Measurements from ENCODE around the gene TNFSF13B. TPM values are rescaled to one million over a fixed set of nuclear protein-coding genes. Genes with fewer than 3 reads are reported as not detected.

TNFSF13B gene
- total RNA-seq, 1 donor from 2014 or later: 0.82 TPM

DNA sequence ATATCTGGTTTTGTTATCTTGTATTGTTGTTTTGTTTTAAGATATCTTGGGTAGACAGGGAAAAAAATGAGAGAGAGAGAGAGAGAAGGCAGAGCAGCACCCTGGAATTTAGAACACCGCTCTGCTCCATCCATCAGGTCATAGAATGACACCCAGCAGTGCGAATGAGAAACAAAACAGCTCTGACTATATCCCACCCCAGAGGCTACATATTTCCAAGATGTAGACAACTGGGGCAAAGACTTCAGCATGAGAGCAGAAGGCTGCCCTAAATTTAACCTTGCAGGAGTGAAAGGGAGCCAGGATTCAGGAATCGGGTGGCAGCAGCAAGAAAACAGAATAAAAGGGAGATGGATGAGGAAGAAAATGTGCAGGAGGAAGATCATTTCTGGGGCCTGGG, 46.5 kb downstream of the TNFSF13B start:
- Mint-ChIP-seq H3K4me3 (no peak overlapping the region), H3K27me3 (ENCODE audit: low read depth) (peaks cover 6% of the 10 kb centered on the region), H3K4me1 (no peaks in the 10 kb centered on the region), H3K27ac (ENCODE audit: unreplicated experiment) (peak overlapping the region; percentile 32), H3K36me3 (ENCODE audit: low read depth) (no peaks in the 10 kb centered on the region), H3K9me3 (no peaks in the 10 kb centered on the region)
- no peak for DNase-seq (ENCODE audit: low read depth, low spot score)
- TF ChIP-seq CTCF (conservative IDR thresholded peaks at IDR 0.05): no peak

DNA sequence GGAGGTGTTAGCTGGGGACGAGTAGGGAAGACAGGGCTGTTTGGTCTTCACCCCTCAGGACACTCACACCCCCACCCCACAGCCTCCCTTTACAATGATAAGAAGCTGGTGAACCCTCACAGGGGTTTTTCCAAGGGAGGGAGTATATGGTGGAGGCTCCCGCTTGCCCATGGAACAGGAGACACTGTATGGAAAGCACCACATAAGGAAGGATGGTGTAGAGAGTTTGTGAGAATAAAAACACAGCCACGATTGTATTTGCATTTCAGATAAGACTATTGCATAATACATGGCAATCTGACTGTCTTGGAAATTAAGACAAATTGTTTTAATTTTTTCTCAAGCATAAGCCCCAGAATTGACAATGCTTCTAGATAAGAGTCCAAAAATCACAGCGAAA, 46.9 kb downstream of the TNFSF13B start:
- no peaks in the 10 kb centered on the region for H3K9me3 Mint-ChIP-seq
- H3K4me1 Mint-ChIP-seq: no peaks in the 10 kb centered on the region
- peak overlapping the region; percentile 31 for H3K27ac Mint-ChIP-seq (ENCODE audit: unreplicated experiment)
- DNase-seq (ENCODE audit: low read depth, low spot score): no peak
- no peak for TF ChIP-seq CTCF (conservative IDR thresholded peaks at IDR 0.05)
- H3K4me3 Mint-ChIP-seq: no peak overlapping the region
- peaks cover 8% of the 10 kb centered on the region for H3K27me3 Mint-ChIP-seq (ENCODE audit: low read depth)
- no peaks in the 10 kb centered on the region for H3K36me3 Mint-ChIP-seq (ENCODE audit: low read depth)

GRCh38 chr13:108322206-108322824, 52.8 kb downstream of the TNFSF13B start:
- TF ChIP-seq CTCF (conservative IDR thresholded peaks at IDR 0.05): peak; percentile 88
- Mint-ChIP-seq H3K27ac (ENCODE audit: unreplicated experiment) (no peak overlapping the region), H3K36me3 (ENCODE audit: low read depth) (no peaks in the 10 kb centered on the region), H3K4me1 (peaks cover 9% of the 10 kb centered on the region), H3K27me3 (ENCODE audit: low read depth) (peaks cover 16% of the 10 kb centered on the region), H3K4me3 (no peak overlapping the region), H3K9me3 (no peaks in the 10 kb centered on the region)
- no peak for DNase-seq (ENCODE audit: low read depth, low spot score)

- no peak for TF ChIP-seq CTCF (conservative IDR thresholded peaks at IDR 0.05)
- Mint-ChIP-seq H3K27me3 (ENCODE audit: low read depth) (peaks cover 16% of the 10 kb centered on the region), H3K27ac (ENCODE audit: unreplicated experiment) (no peak overlapping the region), H3K4me3 (no peak overlapping the region), H3K36me3 (ENCODE audit: low read depth) (no peaks in the 10 kb centered on the region), H3K9me3 (no peaks in the 10 kb centered on the region), H3K4me1 (peaks cover 9% of the 10 kb centered on the region)
- DNase-seq (ENCODE audit: low read depth, low spot score): no peak
Measured at GRCh38 chr13:108323031-108323430, 53.5 kb downstream of the TNFSF13B start.

DNA sequence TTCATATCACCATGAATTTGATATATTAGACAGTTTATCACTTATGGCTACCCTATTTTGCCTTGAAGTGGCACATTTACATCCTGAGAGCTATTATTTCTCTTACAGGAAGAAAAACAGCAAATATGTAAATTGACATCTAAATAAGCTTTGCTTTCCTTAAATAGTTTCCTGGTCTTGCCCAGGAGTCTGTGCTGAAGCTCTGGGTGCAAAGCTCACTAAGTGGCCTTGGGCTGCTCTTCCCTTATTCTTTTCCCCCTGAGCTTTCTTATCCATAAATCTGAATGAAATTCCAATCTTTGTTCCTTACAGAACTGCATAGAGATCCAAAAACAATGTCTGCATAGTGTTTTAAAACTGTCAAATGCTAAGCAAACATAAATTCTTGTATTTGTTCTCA, 56.3 kb downstream of the TNFSF13B start:
- Mint-ChIP-seq H3K36me3 (ENCODE audit: low read depth) (no peaks in the 10 kb centered on the region), H3K27ac (ENCODE audit: unreplicated experiment) (no peak overlapping the region), H3K4me1 (peaks cover 9% of the 10 kb centered on the region), H3K9me3 (peaks cover 3% of the 10 kb centered on the region), H3K4me3 (no peak overlapping the region), H3K27me3 (ENCODE audit: low read depth) (peaks cover 12% of the 10 kb centered on the region)
- no peak for DNase-seq (ENCODE audit: low read depth, low spot score)
- TF ChIP-seq CTCF (conservative IDR thresholded peaks at IDR 0.05): no peak
